Measurements from ENCODE around the gene TRIM28. TPM values are rescaled to one million over a fixed set of nuclear protein-coding genes. Genes with fewer than 3 reads are reported as not detected.

TRIM28 gene
- total and polyA plus RNA-seq, 4 donors: 47.1 to 157 (median 84.2) TPM

DNA sequence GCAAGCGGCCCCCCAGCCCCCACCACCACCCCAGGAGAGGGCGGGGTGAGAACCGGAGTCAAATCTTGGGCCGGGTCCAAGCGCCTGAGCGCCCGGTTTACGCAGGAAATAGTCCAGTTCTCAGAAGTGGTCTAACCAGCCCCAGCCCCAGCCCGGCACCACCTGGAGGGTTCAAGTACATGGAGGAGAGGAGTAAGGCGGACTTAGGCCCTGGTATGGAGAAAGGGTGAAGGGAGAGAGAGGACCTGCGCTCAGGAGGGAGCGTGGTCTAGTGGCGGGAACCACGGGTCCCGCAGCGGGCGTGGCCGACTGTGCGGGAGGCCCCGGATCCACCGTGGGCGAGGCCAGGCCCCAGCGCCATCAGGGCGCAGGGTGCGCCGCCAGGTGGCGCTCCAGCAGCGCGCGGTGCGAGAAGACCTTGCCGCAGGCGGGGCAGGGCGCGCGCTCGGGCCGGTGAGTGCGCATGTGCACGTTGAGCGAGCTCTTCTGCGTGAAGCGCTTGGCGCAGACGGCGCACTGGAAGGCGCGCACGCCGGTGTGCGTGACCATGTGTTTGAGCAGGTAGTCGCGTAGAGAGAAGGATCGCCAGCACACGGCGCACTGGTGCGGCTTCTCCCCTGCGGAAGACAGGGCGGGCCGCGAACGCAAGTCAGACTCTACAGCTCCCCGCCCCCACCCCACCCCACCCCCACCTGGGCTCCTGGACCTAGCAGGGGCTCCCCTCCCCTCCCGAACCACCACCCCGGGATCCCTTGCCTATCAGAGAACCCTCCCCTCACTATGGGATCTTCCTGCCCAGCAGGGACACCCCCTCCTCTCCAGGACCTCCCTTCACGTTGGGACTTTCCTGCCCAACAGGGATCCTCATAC, 29.9 kb upstream of the TRIM28 start:
- TF ChIP-seq HNF4A (conservative IDR thresholded peaks at IDR 0.05) (peak in 1 of 2 donors; percentile 5), NR2F2 (IDR thresholded peaks at IDR 0.05) (no peak), RXRA (IDR thresholded peaks at IDR 0.05) (peak in 1 of 2 donors; percentile 14), HNF4G (IDR thresholded peaks at IDR 0.05) (no peak), TAF1 (conservative IDR thresholded peaks at IDR 0.05) (no peak), YY1 (IDR thresholded peaks at IDR 0.05) (no peak), FOXA1 (IDR thresholded peaks at IDR 0.05) (no peak), GABPA (IDR thresholded peaks at IDR 0.05 in 1 of 2, conservative IDR thresholded peaks at IDR 0.05 in 1 of 2) (no peak), RAD21 (IDR thresholded peaks at IDR 0.05) (peak; percentile 64 to 80), SP1 (IDR thresholded peaks at IDR 0.05) (peak; percentile 33), FOXA2 (IDR thresholded peaks at IDR 0.05) (no peak), JUND (IDR thresholded peaks at IDR 0.05) (no peak), EGR1 (IDR thresholded peaks at IDR 0.05; ENCODE audit: low read depth in 2 of 2) (no peak)
- TF ChIP-seq, protein P1, sequence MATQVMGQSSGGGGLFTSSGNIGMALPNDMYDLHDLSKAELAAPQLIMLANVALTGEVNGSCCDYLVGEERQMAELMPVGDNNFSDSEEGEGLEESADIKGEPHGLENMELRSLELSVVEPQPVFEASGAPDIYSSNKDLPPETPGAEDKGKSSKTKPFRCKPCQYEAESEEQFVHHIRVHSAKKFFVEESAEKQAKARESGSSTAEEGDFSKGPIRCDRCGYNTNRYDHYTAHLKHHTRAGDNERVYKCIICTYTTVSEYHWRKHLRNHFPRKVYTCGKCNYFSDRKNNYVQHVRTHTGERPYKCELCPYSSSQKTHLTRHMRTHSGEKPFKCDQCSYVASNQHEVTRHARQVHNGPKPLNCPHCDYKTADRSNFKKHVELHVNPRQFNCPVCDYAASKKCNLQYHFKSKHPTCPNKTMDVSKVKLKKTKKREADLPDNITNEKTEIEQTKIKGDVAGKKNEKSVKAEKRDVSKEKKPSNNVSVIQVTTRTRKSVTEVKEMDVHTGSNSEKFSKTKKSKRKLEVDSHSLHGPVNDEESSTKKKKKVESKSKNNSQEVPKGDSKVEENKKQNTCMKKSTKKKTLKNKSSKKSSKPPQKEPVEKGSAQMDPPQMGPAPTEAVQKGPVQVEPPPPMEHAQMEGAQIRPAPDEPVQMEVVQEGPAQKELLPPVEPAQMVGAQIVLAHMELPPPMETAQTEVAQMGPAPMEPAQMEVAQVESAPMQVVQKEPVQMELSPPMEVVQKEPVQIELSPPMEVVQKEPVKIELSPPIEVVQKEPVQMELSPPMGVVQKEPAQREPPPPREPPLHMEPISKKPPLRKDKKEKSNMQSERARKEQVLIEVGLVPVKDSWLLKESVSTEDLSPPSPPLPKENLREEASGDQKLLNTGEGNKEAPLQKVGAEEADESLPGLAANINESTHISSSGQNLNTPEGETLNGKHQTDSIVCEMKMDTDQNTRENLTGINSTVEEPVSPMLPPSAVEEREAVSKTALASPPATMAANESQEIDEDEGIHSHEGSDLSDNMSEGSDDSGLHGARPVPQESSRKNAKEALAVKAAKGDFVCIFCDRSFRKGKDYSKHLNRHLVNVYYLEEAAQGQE (IDR thresholded peaks at IDR 0.05): no peak
- TF ChIP-seq, protein P2, sequence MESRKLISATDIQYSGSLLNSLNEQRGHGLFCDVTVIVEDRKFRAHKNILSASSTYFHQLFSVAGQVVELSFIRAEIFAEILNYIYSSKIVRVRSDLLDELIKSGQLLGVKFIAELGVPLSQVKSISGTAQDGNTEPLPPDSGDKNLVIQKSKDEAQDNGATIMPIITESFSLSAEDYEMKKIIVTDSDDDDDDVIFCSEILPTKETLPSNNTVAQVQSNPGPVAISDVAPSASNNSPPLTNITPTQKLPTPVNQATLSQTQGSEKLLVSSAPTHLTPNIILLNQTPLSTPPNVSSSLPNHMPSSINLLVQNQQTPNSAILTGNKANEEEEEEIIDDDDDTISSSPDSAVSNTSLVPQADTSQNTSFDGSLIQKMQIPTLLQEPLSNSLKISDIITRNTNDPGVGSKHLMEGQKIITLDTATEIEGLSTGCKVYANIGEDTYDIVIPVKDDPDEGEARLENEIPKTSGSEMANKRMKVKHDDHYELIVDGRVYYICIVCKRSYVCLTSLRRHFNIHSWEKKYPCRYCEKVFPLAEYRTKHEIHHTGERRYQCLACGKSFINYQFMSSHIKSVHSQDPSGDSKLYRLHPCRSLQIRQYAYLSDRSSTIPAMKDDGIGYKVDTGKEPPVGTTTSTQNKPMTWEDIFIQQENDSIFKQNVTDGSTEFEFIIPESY (IDR thresholded peaks at IDR 0.05): no peak
- TF ChIP-seq, protein P3, sequence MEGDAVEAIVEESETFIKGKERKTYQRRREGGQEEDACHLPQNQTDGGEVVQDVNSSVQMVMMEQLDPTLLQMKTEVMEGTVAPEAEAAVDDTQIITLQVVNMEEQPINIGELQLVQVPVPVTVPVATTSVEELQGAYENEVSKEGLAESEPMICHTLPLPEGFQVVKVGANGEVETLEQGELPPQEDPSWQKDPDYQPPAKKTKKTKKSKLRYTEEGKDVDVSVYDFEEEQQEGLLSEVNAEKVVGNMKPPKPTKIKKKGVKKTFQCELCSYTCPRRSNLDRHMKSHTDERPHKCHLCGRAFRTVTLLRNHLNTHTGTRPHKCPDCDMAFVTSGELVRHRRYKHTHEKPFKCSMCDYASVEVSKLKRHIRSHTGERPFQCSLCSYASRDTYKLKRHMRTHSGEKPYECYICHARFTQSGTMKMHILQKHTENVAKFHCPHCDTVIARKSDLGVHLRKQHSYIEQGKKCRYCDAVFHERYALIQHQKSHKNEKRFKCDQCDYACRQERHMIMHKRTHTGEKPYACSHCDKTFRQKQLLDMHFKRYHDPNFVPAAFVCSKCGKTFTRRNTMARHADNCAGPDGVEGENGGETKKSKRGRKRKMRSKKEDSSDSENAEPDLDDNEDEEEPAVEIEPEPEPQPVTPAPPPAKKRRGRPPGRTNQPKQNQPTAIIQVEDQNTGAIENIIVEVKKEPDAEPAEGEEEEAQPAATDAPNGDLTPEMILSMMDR (IDR thresholded peaks at IDR 0.05; ENCODE audit: low read depth, low read length, missing input control): peak; percentile 94
- TF ChIP-seq, protein P4, sequence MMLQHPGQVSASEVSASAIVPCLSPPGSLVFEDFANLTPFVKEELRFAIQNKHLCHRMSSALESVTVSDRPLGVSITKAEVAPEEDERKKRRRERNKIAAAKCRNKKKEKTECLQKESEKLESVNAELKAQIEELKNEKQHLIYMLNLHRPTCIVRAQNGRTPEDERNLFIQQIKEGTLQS (IDR thresholded peaks at IDR 0.05): no peak
- TF ChIP-seq, protein P5, sequence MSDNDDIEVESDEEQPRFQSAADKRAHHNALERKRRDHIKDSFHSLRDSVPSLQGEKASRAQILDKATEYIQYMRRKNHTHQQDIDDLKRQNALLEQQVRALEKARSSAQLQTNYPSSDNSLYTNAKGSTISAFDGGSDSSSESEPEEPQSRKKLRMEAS (IDR thresholded peaks at IDR 0.05): no peak
- WGBS: 6% methylated on average over 66 of the region's 66 CpGs
- Histone ChIP-seq H3K36me3 (ENCODE audit: control insufficient read depth in 4 of 4, insufficient read depth in 3 of 4, low read depth in 1 of 4, low read length in 3 of 4) (peaks cover 0 to 9% (median 3%) of the 10 kb centered on the region in 4 donors), H3K9ac (ENCODE audit: low read depth in 1 of 2, low read length in 2 of 2) (peak overlapping the region in 1 of 2 donors; percentile 50), H3K4me3 (ENCODE audit: low read depth in 1 of 3, low read length in 3 of 3) (peak overlapping the region; percentile 45 to 65 (median 59)), H3K27ac (ENCODE audit: low read depth in 1 of 2, low read length in 2 of 2) (peak overlapping the region; percentile 75 to 86), H3K27me3 (ENCODE audit: control insufficient read depth in 4 of 4, insufficient read depth in 4 of 4, low read length in 3 of 4) (no peaks in the 10 kb centered on the region), H3K4me1 (ENCODE audit: control insufficient read depth in 4 of 4, insufficient read depth in 4 of 4, low read length in 3 of 4) (peaks cover 16 to 78% (median 52%) of the 10 kb centered on the region in 4 donors), H3K9me3 (ENCODE audit: control insufficient read depth in 4 of 4, low read length in 3 of 4) (no peaks in the 10 kb centered on the region)
- DNase-seq (ENCODE audit: low spot score): peak; percentile 94
